Upper lobe of left lung (tissue), 6 donors: Measurements from ENCODE around the gene DCST2. TPM values are rescaled to one million over a fixed set of nuclear protein-coding genes. Genes with fewer than 3 reads are reported as not detected.

Experiments
- ATAC-seq, 2 donors: fragments of 200-7000 bp; cut with Tn5 transposase; one replicate each; pipeline ENCODE4 v1.9.1; 2022; ENCODE audit warnings: mild to moderate bottlenecking in 2 of 2, moderate library complexity in 2 of 2; ENCODE audit not compliant: low FRiP score in 2 of 2
- DNase-seq, 2 donors: peaks; one replicate each; pipeline ENCODE4 v3.0.0-alpha.2; 2019 to 2020
- H3K27ac ChIP-seq, 4 donors: fragments of 200-600 bp; sonication (generic); one replicate each; pipeline ENCODE4 v1.5.1; 2016 to 2019
- H3K27me3 ChIP-seq, 4 donors: fragments of 200-600 bp; sonication (generic); one replicate each; pipeline ENCODE4 v1.5.1; 2017 to 2019
- H3K36me3 ChIP-seq, 4 donors: fragments of 200-600 bp; sonication (generic); one replicate each; pipeline ENCODE4 v1.5.1; 2016 to 2019
- H3K4me1 ChIP-seq, 4 donors: fragments of 200-600 bp; sonication (generic); one replicate each; pipeline ENCODE4 v1.5.1; 2018 to 2019
- H3K4me3 ChIP-seq, 4 donors: fragments of 200-600 bp; sonication (generic); one replicate each; pipeline ENCODE4 v1.5.1; 2017 to 2019; ENCODE audit warnings: mild to moderate bottlenecking in 2 of 4, moderate library complexity in 1 of 4
- H3K9me3 ChIP-seq, 4 donors: fragments of 200-600 bp; sonication (generic); one replicate each; pipeline ENCODE4 v1.5.1; 2018 to 2019
- CTCF ChIP-seq, 6 experiments: fragments of 450-650 bp in 4 of 6; fragments of 200-600 bp in 2 of 6; sonication (generic) in 2 of 6; IDR thresholded peaks; one replicate each; pipeline ENCODE4 v1.5.1; 2016 to 2019; ENCODE audit warnings: antibody characterized with exemption in 6 of 6
- EP300 ChIP-seq, 4 donors: sonication (generic); formaldehyde crosslinking; IDR thresholded peaks; one replicate each; pipeline ENCODE4 v1.5.1; 2017; ENCODE audit warnings: antibody characterized with exemption in 4 of 4, control low read depth in 2 of 4
- POLR2A ChIP-seq, 4 donors: fragments of 450-650 bp; IDR thresholded peaks; one replicate each; pipeline ENCODE4 v1.5.1; 2016 to 2017; ENCODE audit warnings: antibody characterized with exemption in 4 of 4, mild to moderate bottlenecking in 2 of 4
- POLR2AphosphoS5 ChIP-seq, 2 donors: sonication (generic); formaldehyde crosslinking; IDR thresholded peaks; one replicate each; pipeline ENCODE4 v1.5.1; 2017; ENCODE audit warnings: antibody characterized with exemption in 2 of 2
- WGBS, 2 donors: methylation state at CpG; one replicate each; pipeline ENCODE4 v1.1.5; 2017 to 2018; 5-methylcytosine and 5-hydroxymethylcytosine counted together
- total RNA-seq, 6 donors: library from RNA; depleted of rRNA in 4 of 6; stranded (reverse); fragments of >200 nt in 4 of 6; gene quantifications; one replicate each; pipeline versions ENCODE4 v1.1.0 to v1.2.1, GENCODE V29; 2016 to 2021
- donor health status: DM: no; HTN: no; CAD: no; lungs with moderate emphysema.
- donor health status: DM: no; HTN: yes; CAD: no; lungs with severe emphysema.

Gene DCST2
- total RNA-seq, 6 donors from 2014 or later = 0.49 to 2.1 (median 1.1) TPM

- no peaks in the 10 kb centered on the region for H3K27me3 ChIP-seq
- peaks cover 20 to 33% (median 25%) of the 10 kb centered on the region in 4 donors for H3K4me1 ChIP-seq
- TF ChIP-seq CTCF (IDR thresholded peaks at IDR 0.05) (peak; percentile 67 to 84 (median 80)), POLR2A (IDR thresholded peaks at IDR 0.05) (no peak)
- ATAC-seq = peak; percentile 92 to 95
- WGBS, 2 donors = 34 to 42% methylated on average over 7 of the region's 7 CpGs
- peak in 1 of 2 donors; percentile 95 for DNase-seq
- no peaks in the 10 kb centered on the region for H3K9me3 ChIP-seq
- H3K36me3 ChIP-seq = no peaks in the 10 kb centered on the region
- no peak overlapping the region for H3K4me3 ChIP-seq
- H3K27ac ChIP-seq = peak overlapping the region in 3 of 4 donors; percentile 51 to 73 (median 65)
Observed at GRCh38 chr1:155044812-155045657, 11.5 kb upstream of the DCST2 start.

- Histone ChIP-seq H3K4me1 (peaks cover 13 to 26% (median 18%) of the 10 kb centered on the region in 4 donors), H3K27ac (peak overlapping the region in 3 of 4 donors; percentile 51 to 73 (median 65)), H3K9me3 (no peaks in the 10 kb centered on the region), H3K4me3 (no peak overlapping the region), H3K27me3 (no peaks in the 10 kb centered on the region), H3K36me3 (no peaks in the 10 kb centered on the region)
- WGBS, 2 donors = 84 to 89% methylated on average over 6 of the region's 6 CpGs
- TF ChIP-seq EP300 (IDR thresholded peaks at IDR 0.05) (no peak), POLR2A (IDR thresholded peaks at IDR 0.05) (no peak)
- ATAC-seq (no peak), DNase-seq (no peak)
Observed at GRCh38 chr1:155044365-155044764, 10.8 kb upstream of the DCST2 start.

GRCh38 chr1:155043793-155044192 lies 10.2 kb upstream of the DCST2 start:
- Histone ChIP-seq H3K9me3 (no peaks in the 10 kb centered on the region), H3K4me1 (peaks cover 17 to 27% (median 20%) of the 10 kb centered on the region in 4 donors), H3K4me3 (no peak overlapping the region), H3K27ac (no peak overlapping the region), H3K36me3 (no peaks in the 10 kb centered on the region), H3K27me3 (no peaks in the 10 kb centered on the region)
- WGBS, 2 donors = 54 to 70% methylated on average over 3 of the region's 3 CpGs
- TF ChIP-seq POLR2A (IDR thresholded peaks at IDR 0.05) = no peak
- TF ChIP-seq POLR2AphosphoS5 (IDR thresholded peaks at IDR 0.05) = no peak
- TF ChIP-seq CTCF (IDR thresholded peaks at IDR 0.05) = no peak
- no peak for TF ChIP-seq EP300 (IDR thresholded peaks at IDR 0.05)
- DNase-seq (no peak), ATAC-seq (no peak)

- no peak for TF ChIP-seq POLR2A (IDR thresholded peaks at IDR 0.05)
- TF ChIP-seq CTCF (IDR thresholded peaks at IDR 0.05) = no peak
- TF ChIP-seq POLR2AphosphoS5 (IDR thresholded peaks at IDR 0.05) = no peak
- no peak for TF ChIP-seq EP300 (IDR thresholded peaks at IDR 0.05)
- Histone ChIP-seq H3K4me1 (peaks cover 19 to 27% (median 24%) of the 10 kb centered on the region in 4 donors), H3K36me3 (no peaks in the 10 kb centered on the region), H3K27ac (no peak overlapping the region), H3K4me3 (no peak overlapping the region), H3K9me3 (no peaks in the 10 kb centered on the region), H3K27me3 (no peaks in the 10 kb centered on the region)
- ATAC-seq (no peak), DNase-seq (peak in 1 of 2 donors; percentile 83)
- WGBS, 2 donors = 76% methylated on average over 7 to 12 of the region's 12 CpGs
Observed at GRCh38 chr1:155043301-155043702, 9.7 kb upstream of the DCST2 start.

- no peaks in the 10 kb centered on the region for H3K9me3 ChIP-seq
- H3K36me3 ChIP-seq = no peaks in the 10 kb centered on the region
- peaks cover 19 to 29% (median 25%) of the 10 kb centered on the region in 4 donors for H3K4me1 ChIP-seq
- H3K27me3 ChIP-seq = no peaks in the 10 kb centered on the region
- DNase-seq (no peak), ATAC-seq (no peak)
- H3K27ac ChIP-seq = no peak overlapping the region
- TF ChIP-seq POLR2A (IDR thresholded peaks at IDR 0.05) (no peak), POLR2AphosphoS5 (IDR thresholded peaks at IDR 0.05) (no peak), CTCF (IDR thresholded peaks at IDR 0.05) (no peak), EP300 (IDR thresholded peaks at IDR 0.05) (no peak)
- H3K4me3 ChIP-seq = no peak overlapping the region
- 72 to 81% methylated on average over 5 of the region's 5 CpGs for WGBS, 2 donors
Observed at GRCh38 chr1:155042789-155043188, 9.2 kb upstream of the DCST2 start.
